ENCODE results near the gene USP9X.
A peak's percentile ranks its signal among the peaks of the same experiment; 100 is the strongest.
"Not testable (repeated sequence)": the region's sequence is repeated elsewhere in the genome, so short reads cannot be mapped to it uniquely, and the experiment has no call there.

USP9X gene

DNA sequence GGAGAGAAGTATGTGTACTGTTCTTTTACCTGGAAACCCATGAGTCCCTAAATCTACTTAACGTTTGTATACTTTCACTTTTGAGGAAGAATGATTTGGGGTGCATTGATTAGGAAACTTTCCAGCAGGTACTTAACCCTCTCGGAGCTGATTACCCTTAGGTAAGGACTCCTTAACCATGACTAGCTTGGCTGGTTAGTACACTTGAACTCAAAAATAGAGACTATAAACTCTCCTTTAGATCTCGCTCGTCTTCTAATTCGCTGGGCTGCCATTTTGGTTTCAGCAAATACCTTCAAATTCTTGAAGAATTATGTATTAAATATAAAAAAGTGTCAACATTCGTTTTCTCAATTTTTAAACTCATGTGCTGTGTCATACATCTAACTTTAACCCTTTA is 2.0 kb downstream of the USP9X start:
- DNase-seq: no peak

DNA sequence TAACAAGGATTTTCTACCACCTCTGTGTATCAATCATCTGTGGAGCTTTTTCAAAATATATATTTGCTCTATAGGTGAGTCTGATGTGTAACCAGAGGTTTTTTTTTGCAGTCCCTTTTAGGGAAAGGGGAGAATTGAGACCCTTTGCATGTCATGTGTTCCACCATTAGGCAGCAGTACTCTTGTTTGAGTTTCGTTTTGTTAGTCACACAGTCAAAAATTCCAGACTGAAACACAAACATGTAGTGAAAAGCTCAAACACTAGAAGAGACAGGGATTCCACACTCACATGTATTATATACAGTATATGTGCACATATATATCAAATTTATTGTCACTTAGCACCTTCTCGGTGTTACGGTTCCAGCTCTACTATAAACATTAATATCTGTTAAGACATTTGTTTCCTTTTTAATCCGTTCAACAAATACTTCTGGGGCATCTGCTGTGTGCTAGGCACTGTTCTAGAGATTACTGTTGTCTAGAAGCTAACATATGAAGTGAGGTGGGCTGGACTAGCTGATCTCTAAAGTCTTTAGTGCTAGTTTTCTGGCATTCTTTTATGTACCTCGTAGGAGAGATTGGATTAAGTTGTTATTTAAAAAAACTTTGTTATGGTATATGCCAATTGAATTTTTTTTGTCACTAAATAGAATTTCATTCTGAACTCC is 5.5 kb downstream of the USP9X start:
- DNase-seq: no peak

DNA sequence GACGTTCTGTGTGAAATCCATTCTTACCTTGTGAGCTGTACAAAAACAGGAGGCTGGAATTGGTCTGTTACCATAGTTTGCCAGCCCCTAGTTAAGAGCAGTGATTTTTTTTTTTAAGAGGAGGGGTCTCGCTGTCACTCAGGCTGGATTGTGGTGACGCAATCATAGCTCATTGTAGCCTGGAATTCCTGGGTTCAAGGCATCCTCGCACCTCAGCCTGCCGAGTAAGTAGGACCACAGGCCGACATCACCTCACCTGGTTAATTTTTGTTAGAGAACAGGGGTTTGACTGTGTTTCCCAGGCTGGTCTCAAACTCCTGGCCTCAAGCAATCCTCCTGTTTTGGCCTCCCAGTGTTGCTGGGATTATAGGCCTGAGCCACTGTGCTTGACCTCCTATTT is 7.5 kb downstream of the USP9X start:
- no peak for DNase-seq

DNA sequence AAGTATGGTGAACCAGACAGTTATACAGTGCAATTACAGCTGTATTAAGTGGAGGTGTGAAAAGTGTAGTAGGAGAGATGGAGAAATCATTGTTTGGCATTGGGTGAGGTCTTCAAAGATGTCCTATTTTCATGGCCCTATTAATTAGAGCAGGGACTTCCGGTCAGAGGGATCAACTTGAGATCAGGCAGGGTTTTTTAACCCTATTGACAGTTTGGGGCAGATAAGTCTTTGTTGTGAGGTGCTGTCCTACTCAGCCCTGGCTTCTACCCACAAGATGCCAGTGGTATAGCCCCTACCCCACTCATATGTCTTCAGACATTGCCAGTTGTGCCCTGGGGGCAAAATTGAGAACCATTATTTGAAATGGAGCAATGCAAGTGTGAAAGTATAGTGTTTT is 9.9 kb downstream of the USP9X start:
- DNase-seq: no peak

DNA sequence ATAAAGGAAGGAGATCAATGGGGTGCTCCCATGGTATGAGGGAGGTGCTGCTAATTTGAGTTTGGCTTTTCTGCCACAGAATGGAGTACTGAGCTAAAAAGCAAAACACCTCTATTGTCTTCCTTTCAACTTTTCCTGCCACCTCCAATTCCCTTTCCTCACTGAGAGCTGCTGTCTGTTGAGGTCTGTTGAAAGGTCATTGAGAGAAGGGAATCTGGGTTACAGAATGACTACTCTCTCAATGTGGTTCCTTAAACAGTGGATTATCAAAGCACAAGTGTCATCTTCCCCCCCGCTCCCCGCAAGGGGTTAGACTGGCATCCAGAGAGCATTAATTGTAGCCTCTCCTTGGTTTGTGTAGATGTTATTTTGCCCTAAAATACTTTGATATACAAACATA is 10.7 kb downstream of the USP9X start:
- no peak for DNase-seq

DNA sequence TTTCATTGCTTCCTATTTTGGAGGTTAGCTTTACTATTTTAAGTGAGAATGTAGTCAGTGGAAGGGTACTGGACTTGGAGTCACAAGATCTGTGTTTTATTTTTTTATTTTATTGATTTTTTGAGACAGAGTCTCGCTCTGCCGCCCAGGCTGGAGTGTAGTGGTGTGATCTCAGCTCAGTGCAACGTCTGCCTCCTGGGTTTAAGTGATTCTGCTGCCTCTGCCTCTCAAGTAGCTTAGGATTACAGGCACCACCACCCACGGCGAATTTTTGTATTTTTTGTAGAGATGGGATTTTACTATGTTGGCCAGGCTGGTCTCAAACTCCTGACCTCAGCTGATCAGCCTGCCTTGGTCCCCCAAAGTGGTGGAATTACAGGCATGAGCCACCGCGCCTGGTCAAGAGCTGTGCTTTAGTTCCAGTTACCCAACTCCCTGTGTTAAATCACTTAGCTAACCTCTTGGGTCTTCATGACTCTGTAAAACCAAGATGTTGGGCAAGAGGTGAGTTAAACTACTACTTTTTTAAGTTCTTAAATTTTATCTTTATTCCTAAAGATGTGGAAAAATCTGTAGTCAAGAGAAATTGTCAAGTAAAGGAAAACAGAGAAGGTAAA is 11.2 kb downstream of the USP9X start:
- no peak for DNase-seq

DNA sequence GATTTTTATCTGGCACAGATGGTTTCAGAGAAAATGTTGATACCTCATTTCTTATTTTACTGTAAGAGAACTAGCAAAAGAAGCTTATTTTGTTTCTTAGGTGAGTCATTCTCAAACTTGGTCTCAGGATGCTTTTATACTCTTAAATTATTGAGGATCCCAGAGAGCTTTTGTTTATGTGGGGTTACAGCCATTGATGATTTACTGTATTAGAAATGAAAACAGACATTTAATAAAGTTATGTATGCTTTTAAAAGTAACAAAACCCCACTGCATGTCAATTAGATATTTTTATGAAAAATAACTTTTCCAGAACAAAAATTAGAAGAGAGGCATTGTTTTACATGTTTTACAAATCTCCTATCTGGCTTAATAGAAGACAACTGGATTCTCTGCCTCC is 12.1 kb downstream of the USP9X start:
- DNase-seq: no peak

DNA sequence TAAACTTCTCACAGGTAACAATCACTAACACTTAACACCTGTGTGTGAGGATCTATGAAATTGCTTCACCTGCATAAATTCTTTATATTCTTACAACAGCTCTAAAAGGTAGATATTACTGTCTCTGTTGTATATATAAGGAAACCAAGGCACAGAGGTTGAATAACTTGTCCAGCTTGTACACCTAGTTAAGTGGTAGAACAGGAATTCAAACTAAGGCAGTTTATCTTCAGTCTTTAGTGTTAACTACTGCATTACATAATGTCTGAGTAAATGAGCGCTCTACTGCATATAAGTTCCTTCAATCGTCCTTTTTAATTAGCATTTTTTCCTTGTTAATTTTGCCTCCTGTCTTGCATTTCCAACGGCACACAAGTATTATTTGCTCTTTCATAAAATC is 15.0 kb downstream of the USP9X start:
- DNase-seq: no peak

DNA sequence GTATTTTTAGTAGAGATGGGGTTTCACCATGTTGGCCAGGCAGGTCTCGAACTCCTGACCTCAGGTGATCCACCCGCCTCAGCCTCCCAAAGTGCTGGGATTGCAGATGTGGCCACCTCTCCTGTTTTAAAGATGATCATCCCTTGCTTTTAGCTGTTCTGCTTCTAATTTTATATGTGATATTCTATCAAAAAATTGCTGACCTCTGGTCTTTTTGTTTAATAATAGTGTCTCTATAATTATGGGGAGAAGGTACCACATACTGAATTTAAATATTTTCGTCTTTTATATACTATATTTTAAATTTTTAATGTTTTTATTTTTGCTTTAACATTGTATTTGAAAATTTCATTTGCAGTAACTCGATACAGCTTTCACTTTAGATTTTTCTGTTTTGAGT is 15.6 kb downstream of the USP9X start:
- no peak for DNase-seq

DNA sequence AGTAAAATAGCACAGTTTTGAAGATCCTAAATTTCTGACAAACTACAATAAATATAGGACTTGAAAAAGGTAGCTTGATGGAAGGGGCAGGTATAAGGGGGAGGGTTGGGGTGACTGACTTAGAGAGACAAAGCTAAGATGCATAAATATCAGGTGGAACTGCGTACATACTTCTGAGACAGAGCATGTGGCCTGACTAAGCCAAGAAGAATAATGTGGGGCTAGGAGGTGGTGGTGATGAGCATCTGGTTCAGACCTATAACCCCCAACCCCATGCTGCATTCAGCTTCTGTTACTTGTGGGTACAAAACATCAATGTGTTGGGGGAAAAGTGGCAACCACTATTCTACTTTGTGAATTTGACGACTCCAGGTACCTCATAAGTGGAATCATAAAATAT is 19.8 kb downstream of the USP9X start:
- DNase-seq: no peak

DNA sequence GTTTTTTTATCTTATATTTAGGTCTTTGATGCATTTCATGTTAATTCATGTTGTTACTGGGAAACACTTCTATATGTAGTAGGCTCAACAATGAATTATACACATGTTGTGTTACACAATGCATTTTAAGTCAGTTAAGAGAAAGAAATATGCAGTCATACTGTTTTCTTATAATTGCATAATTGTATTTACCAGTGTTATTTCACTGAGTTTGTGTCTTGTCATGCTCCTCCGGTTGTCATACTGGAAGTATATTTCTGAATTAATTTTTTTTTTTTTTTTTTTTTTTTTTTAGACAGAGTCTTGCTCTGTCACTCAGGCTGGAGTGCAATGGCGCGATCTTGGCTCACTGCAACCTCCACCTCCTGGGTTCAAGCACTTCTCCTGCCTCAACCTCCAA is 21.0 kb downstream of the USP9X start:
- DNase-seq: not testable (repeated sequence)

DNA sequence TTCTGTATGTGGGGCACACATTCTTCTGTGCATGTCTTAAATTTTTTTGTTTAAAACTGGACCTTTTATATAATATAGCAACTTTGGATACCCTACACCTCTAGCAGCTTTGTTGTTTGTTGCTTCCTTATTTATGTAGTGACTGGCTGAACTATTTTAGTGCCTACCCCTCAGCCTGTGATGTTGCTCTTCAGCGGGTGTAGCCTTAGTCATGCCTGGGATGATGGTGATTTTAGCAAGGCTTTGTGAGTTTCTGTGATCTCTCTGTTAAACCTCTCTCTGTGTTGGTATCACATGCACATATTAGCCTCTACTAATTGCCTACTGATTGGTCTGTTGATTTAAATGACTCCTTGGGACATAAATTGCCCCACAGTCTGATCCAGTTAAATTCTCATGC is 22.8 kb downstream of the USP9X start:
- DNase-seq: no peak

DNA sequence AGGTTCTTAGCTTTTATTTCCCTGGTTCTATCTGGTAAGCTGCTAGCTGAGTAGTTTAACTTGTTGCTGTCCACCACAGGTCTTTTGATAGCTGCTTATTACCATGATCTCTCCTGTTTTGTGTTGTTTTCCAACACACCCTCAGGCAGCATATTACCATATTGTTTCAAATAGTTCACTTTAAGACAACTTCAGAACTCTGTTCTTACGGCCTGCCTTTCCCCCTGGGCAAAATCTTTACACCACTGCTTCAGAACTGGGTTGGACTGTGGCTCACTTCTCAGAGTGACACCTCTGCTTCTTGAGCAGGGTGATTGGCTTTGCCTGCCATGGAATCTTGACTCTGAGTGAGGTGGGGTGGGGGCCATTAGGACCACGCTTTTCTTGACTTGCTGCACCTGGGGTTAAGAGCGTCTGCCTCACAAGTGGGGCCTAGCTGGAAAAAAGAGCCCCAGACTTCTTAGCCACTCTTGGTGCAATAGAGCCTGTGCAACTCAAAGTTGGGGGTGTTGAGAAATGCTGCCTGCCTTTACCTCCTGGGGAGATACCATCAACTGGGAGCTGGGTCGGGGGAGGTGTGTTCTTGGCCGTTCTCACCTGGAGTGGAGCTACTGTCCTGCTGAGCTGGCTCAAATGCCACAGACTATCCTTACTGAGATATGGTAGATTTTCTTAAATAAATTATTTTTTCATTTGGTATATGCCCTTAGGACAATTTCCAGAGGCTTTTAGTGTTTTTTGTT is 23.4 kb downstream of the USP9X start:
- no peak for DNase-seq

DNA sequence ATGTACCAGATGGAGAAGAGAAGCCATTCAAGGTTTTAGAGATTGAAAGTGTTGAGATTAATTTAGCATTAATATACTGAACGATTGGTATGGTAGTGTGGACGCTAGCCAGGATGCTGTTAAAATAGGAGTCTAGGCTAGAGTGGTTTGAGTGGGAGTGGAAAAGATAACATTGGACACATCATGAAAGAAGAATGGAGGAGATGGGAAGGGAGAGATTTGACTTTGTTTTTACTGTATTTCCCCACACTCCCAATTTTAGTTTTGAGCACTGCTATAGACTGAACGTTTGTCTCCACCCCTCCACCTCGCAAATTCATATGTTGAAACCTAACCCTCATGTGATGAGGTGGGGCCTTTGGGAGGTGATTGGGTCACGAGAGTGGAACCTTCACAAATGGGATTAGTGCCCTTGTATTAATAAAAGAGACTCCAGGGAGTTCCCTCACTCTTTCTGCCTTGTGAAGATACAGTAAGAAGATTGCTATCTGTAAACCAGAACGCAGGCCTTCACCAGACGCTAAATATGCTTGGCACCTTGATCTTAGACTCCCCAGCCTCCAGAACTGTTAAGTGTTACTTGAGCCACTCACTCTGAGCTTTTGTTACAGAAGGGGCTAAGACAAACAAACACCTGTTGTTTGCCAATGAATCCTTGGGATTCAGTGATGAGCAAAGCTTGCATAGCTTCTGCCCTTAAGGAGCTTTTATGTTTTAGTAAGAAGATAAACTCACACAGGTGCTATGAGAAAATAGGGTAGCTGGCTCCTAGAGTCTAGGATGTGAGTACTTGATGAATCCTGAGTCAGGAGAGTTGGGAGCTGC is 25.8 kb downstream of the USP9X start:
- peak; percentile 32 for DNase-seq

DNA sequence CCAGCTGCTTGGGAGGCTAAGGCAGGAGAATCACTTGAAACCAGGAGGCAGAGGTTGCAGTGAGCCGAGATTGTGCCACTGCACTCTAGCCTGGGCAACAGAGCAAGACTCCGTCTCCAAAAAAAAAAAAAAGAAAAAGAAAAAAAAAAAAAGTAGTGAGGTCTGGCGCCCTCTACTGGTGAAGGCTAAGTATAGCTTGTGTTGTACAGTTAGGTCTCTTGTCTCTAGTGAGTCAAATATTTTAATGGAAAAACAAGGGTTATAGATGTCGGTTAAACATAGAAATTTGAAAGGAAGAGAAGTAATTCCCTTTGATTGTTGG is 29.8 kb downstream of the USP9X start:
- peak; percentile 52 for DNase-seq

DNA sequence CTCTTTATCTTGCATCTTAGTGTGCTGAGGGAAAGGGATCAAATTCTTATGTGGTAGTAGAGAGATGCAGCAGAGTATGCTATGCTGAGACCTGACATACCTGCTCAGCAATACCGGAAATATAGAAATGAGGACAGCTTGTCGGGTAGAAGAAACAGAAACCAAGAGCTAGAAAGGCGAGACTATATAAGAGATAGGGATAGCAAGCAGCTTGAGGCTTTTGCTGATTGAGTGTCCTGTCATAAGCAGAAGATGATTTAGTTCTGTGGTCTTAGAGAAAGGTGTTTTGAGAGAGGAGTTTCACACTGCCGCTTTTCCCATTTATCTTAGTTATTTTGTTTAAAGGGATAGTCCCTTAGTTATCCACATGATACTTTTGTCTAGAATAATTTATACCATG is 31.7 kb downstream of the USP9X start:
- peak; percentile 61 for DNase-seq

DNA sequence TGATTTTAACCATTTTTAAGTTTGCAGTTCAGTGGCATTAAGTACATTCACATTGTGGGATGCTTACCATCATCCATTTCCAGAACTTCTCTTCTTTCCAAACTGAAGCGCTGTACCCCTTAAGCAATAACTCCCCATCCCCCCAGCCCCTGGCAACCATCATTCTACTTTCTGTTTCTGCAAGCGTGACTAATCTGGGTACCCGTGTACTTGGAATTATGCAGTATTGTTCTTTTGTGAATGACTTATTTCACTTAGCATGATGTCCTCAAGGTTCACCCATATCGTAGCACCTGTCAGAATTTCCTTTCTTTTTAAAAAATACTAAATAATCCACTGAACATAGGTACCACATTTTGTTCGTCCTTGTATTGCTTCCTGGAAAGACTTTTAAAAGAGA is 32.9 kb downstream of the USP9X start:
- DNase-seq: peak; percentile 31

DNA sequence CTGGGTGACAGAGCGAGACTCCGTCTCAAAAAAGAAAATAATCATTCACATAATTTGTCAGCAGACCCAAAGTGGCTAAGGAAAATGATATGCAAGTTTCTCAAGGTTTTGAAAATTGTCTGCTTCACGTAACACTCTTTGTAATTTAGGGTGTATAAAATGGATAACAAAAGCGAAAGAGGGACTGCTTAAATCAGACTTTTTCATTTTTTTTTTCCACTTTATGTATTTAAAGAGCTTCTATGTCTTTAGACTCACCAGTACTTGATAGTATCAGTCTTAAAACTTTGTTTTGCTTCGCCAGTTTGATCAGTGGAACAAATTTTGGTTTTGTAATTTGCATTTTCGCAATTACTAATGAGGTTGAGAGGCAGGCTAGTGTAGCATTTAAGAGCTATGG is 34.6 kb downstream of the USP9X start:
- no peak for DNase-seq

DNA sequence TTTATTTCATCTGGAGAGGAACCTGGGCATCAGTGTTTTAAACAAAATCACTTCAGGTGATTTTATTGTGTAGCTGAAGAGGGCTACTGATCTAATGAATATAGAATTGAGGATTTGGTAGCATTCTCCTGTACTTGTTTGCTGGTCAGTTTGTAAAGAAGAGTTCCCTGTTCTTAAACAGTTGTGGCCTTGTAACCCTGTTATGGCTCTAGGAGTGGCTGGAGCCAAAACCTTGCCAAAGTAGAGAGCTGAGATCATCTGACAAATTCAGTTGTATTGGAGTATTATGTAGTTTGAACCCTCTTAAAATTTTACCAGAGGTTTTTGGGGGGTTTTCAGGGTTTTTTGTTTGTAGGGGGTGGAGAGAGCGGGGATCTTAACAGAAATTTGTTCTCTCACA is 36.5 kb downstream of the USP9X start:
- no peak for DNase-seq

DNA sequence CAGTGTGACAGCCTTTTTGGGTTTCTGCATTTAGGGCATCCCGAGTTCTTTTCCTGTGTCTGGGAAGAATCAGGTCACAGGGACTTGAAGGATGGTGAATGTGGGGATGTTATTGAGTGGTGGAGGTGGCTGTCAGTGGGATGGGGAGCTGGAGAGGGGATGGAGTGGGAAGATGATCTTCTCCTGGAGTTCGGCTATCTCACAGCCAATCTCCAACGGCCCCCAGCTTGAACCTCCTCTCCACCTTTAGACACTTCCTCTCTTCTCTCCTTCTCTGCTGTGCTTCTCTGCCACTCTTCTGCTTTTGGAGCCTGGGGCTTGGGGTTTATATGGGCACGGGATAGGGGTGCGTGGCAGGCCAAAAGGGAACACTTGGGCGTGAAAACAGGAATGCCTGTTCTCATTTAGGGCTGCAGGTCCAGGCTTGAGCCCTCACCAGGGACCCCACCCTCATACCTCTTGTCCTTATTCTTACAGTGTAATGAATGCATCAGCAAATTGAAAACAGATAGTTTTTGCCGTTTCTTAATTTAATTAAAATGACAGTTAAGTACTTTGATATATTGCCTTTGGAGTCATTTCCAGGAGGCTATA is 37.5 kb downstream of the USP9X start:
- DNase-seq: no peak

DNA sequence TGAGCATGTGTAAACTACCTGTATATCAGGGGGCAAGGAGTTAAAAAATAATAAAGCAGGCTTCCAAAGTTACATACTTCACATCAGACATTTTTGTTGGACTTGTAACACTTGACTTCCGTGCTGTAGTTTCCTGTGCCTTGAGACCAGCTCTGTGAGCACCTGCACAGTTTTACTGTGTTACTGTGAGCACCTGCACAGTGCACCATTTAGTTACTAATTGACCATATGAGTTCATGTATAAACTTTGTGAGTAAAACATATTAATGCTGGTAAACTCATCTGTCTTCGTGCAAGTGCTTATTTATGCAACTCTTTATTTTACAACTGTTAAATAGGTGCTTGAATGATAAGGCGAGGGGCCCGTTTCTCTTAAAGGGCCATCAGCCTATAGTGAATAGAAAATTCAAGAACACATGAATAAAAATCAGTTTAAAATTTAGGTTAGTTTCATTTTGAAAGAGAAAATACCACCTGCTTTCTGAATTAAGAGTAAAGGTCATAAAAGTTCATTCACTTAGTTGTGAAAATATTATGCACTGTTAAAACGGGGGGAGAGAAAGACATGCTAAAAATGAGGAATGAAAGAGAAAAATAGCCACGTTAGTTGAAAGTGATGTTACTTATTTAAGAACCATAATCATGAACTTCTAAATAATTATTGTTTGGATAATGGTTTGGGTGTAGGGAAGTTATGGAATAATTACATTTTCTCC is 42.4 kb downstream of the USP9X start:
- no peak for DNase-seq

DNA sequence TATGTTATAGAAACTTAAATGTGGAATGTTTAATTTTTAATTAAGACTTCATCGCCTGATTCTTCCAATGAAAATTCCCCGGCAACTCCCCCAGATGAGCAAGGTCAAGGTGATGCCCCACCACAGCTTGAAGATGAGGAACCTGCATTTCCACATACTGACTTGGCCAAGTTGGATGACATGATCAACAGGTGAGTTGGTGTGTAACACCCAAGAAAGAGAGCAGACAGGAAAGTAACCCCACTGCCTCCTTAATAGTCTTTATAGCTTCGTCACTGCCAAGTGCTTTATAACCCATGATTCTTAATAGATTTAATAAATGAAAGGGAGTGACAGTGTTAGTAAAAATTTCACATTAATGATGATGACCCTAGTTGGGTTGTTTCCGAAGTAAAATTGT is 43.7 kb downstream of the USP9X start:
- no peak for DNase-seq

DNA sequence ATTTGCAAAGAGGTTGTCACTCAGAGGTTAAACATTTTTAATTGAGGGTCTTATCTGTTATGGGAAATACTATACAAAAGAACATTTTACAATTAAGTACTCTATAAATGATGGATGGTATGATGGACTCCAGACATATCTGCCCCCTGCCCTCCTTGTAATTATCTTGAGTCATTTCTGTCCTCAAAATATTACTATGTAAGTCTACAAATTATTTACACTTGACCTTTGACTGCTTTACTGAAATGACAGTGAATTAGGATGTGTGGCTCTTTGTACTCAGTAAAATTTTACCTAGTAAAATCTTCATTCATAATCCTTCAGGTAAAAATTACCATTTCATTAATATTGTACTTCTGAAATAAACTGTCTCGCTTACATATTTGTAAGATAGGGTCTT is 46.5 kb downstream of the USP9X start:
- DNase-seq: no peak

Measured in CD4-positive, alpha-beta T cell treated with Interleukin-17A for 1 hour (primary cell).